SK-N-SH (cell line): ENCODE data around the gene ZIK1. TPM values are rescaled to one million over a fixed set of nuclear protein-coding genes. Genes with fewer than 3 reads are reported as not detected.
A peak's percentile ranks its signal among the peaks of the same experiment; 100 is the strongest.

Source experiments
- CTCF ChIA-PET: fragments of 300-600, 350-600 bp; formaldehyde crosslinking; extraction: SDS; loops from one replicate; lab custom pipeline; 2021; lab: Yijun Ruan, JAX
- POLR2A ChIA-PET: fragments of 350-600 bp; sonication (Branson Sonifier 250); formaldehyde crosslinking; extraction: SDS; loops from one replicate; lab custom pipeline; 2020; ENCODE audit warnings: antibody characterized with exemption, inconsistent platforms; lab: Yijun Ruan, JAX
- DNase-seq: peaks from one replicate; pipeline ENCODE4 v3.0.0; 2012
- H2AFZ ChIP-seq: fragments of 200-600 bp; sonication (generic); 2 replicates; pipeline ENCODE4 v1.8.1; 2016; ENCODE audit warnings: antibody characterized with exemption, mild to moderate bottlenecking, low read depth
- H3F3A ChIP-seq: fragments of 200-600 bp; sonication (generic); replicated peaks from 2 replicates; pipeline ENCODE3; 2016; ENCODE audit warnings: antibody characterized with exemption, mild to moderate bottlenecking; ENCODE audit not compliant: insufficient read depth
- H3K27ac ChIP-seq, 2 experiments: fragments of 200-500 bp in 1 of 2; fragments of 200-600 bp in 1 of 2; sonication (Bioruptor generic) in 1 of 2; sonication (generic), shearing (Covaris generic) in 1 of 2; 2 replicates each; pipeline versions ENCODE4 v1.5.1 to v1.6.1; 2014 to 2016; ENCODE audit warnings: low read depth in 2 of 2, inconsistent platforms in 1 of 2, low read length in 1 of 2, mild to moderate bottlenecking in 1 of 2, mixed read lengths in 1 of 2
- H3K27me3 ChIP-seq: fragments of 200-600 bp; sonication (generic), shearing (Covaris generic); 2 replicates; pipeline ENCODE4 v1.6.1; 2016; ENCODE audit warnings: mixed run types; ENCODE audit not compliant: insufficient read depth
- H3K36me3 ChIP-seq, 2 experiments: fragments of 200-500 bp in 1 of 2; fragments of 200-600 bp in 1 of 2; sonication (Bioruptor generic) in 1 of 2; sonication (generic) in 1 of 2; replicated peaks in 1 of 2; 2 replicates each; pipeline versions ENCODE3 to v1.5.1; 2014 to 2016; ENCODE audit warnings: low read length in 1 of 2, mild to moderate bottlenecking in 1 of 2; ENCODE audit not compliant: insufficient read depth in 2 of 2, control insufficient read depth in 1 of 2
- H3K4me1 ChIP-seq, 2 experiments: fragments of 200-500 bp in 1 of 2; fragments of 200-600 bp in 1 of 2; sonication (Bioruptor generic) in 1 of 2; sonication (generic), shearing (Covaris generic) in 1 of 2; 2 replicates each; pipeline versions ENCODE4 v1.5.1 to v1.6.1; 2014 to 2016; ENCODE audit warnings: low read depth in 1 of 2, low read length in 1 of 2, mixed run types in 1 of 2; ENCODE audit not compliant: insufficient read depth in 2 of 2, control insufficient read depth in 1 of 2
- H3K4me2 ChIP-seq: fragments of 200-600 bp; sonication (generic), shearing (Covaris generic); 2 replicates; pipeline ENCODE4 v1.6.1; 2017; ENCODE audit warnings: mixed run types
- H3K4me3 ChIP-seq, 2 experiments: fragments of 200-500 bp in 1 of 2; fragments of 200-600 bp in 1 of 2; sonication (Bioruptor generic) in 1 of 2; sonication (generic), shearing (Covaris generic) in 1 of 2; 2 replicates each; pipeline versions ENCODE4 v1.5.1 to v1.8.1; 2014 to 2016; ENCODE audit warnings: low read depth in 2 of 2, inconsistent platforms in 1 of 2, low read length in 1 of 2, mild to moderate bottlenecking in 1 of 2, mixed read lengths in 1 of 2, moderate library complexity in 1 of 2
- H3K79me2 ChIP-seq: fragments of 200-600 bp; sonication (generic); 2 replicates; pipeline ENCODE4 v1.8.1; 2017; ENCODE audit warnings: mild to moderate bottlenecking; ENCODE audit not compliant: insufficient read depth
- H3K9ac ChIP-seq: fragments of 200-600 bp; sonication (generic); 2 replicates; pipeline ENCODE4 v1.6.1; 2017; ENCODE audit warnings: mixed run types
- H3K9me2 ChIP-seq: fragments of 200-600 bp; sonication (generic); 2 replicates; pipeline ENCODE4 v1.6.1; 2017; ENCODE audit warnings: mixed run types
- H3K9me3 ChIP-seq: fragments of 200-600 bp; sonication (generic); 2 replicates; pipeline ENCODE4 v1.6.1; 2017; ENCODE audit warnings: mixed run types, mild to moderate bottlenecking, moderate library complexity
- H4K20me1 ChIP-seq: fragments of 200-600 bp; sonication (generic); 2 replicates; pipeline ENCODE4 v1.6.1; 2017; ENCODE audit warnings: mild to moderate bottlenecking, mixed run types; ENCODE audit not compliant: insufficient read depth
- CHD2 ChIP-seq: fragments of 150-350 bp; IDR thresholded peaks from 2 replicates; pipeline ENCODE4 v1.6.1; 2018; ENCODE audit warnings: low read length; ENCODE audit not compliant: partially characterized antibody
- FOSL2 ChIP-seq: IDR thresholded peaks from 2 replicates; pipeline ENCODE4 v1.4.0; 2012; ENCODE audit warnings: low read depth, mild to moderate bottlenecking, moderate library complexity, borderline replicate concordance
- FOXM1 ChIP-seq: IDR thresholded peaks from 2 replicates; pipeline ENCODE4 v1.4.0; 2012; ENCODE audit warnings: low read depth, mild to moderate bottlenecking
- JUND ChIP-seq: IDR thresholded peaks from 2 replicates; pipeline ENCODE4 v1.4.0; 2012
- MXI1 ChIP-seq: IDR thresholded peaks from 2 replicates; pipeline ENCODE4 v1.6.1; 2012; ENCODE audit warnings: mild to moderate bottlenecking, low read depth, low read length, improper control_type of control experiment
- NFIC ChIP-seq: IDR thresholded peaks from 2 replicates; pipeline ENCODE4 v1.4.0; 2012; ENCODE audit warnings: borderline replicate concordance
- RAD21 ChIP-seq: IDR thresholded peaks from 2 replicates; pipeline ENCODE4 v1.6.1; 2012; ENCODE audit warnings: mild to moderate bottlenecking, low read length
- RFX5 ChIP-seq: IDR thresholded peaks from 2 replicates; pipeline ENCODE4 v1.6.1; 2012; ENCODE audit warnings: mild to moderate bottlenecking, improper control_type of control experiment, low read length
- RXRA ChIP-seq: IDR thresholded peaks from 2 replicates; pipeline ENCODE4 v1.4.0; 2012; ENCODE audit warnings: low read depth, mild to moderate bottlenecking, borderline replicate concordance
- SMC3 ChIP-seq: IDR thresholded peaks from 2 replicates; pipeline ENCODE4 v1.6.1; 2012; ENCODE audit warnings: low read depth, low read length, improper control_type of control experiment
- TAF1 ChIP-seq: IDR thresholded peaks from 2 replicates; pipeline ENCODE4 v1.6.1; 2012; ENCODE audit warnings: low read depth, mild to moderate bottlenecking, low read length, moderate library complexity, borderline replicate concordance
- TEAD4 ChIP-seq: IDR thresholded peaks from 2 replicates; pipeline ENCODE4 v1.4.0; 2012; ENCODE audit warnings: mild to moderate bottlenecking, borderline replicate concordance; ENCODE audit not compliant: insufficient read depth
- WGBS: methylation state at CpG from one replicate; pipeline ENCODE4 v1.1.6; 2017; ENCODE audit warnings: low lambda C conversion rate; 5-methylcytosine and 5-hydroxymethylcytosine counted together
- polyA plus RNA-seq, 3 experiments: library from polyadenylated mRNA; depleted of rRNA; stranded (reverse); fragments of >200 nt; gene quantifications; 2 replicates each; pipeline ENCODE4 v1.2.3, GENCODE V29; 2012
- TF ChIP-seq, protein P1 (sequence below): IDR thresholded peaks from 2 replicates; pipeline ENCODE4 v1.4.0; 2012; ENCODE audit warnings: low read depth, borderline replicate concordance
- TF ChIP-seq, protein P2 (sequence below): IDR thresholded peaks from 2 replicates; pipeline ENCODE4 v1.4.0; 2012; ENCODE audit warnings: low read depth, borderline replicate concordance
- TF ChIP-seq, protein P3 (sequence below): fragments of 150-350 bp; IDR thresholded peaks from 2 replicates; pipeline ENCODE4 v1.6.1; 2017; ENCODE audit warnings: antibody characterized with exemption, low read length, low read depth, borderline replicate concordance
- TF ChIP-seq, protein P4 (sequence below): fragments of 200-600 bp; sonication (generic); IDR thresholded peaks from 2 replicates; pipeline ENCODE4 v1.6.1; 2017; ENCODE audit warnings: antibody characterized with exemption, mild to moderate bottlenecking, moderate library complexity
- TF ChIP-seq, protein P5 (sequence below): IDR thresholded peaks from 2 replicates; pipeline ENCODE4 v1.6.1; 2012; ENCODE audit warnings: mild to moderate bottlenecking, low read depth, low read length, moderate library complexity
- TF ChIP-seq, protein P6 (sequence below): IDR thresholded peaks from 2 replicates; pipeline ENCODE4 v1.4.0; 2012; ENCODE audit warnings: low read depth
- TF ChIP-seq, protein P7 (sequence below): fragments of 150-350 bp; IDR thresholded peaks from 2 replicates; pipeline ENCODE4 v1.6.1; 2016; ENCODE audit warnings: mild to moderate bottlenecking, low read depth, low read length

ZIK1 gene
- polyA plus RNA-seq, 1 of the 3 experiments (the other 2 are of a cell fraction), result 2.1 TPM

DNA sequence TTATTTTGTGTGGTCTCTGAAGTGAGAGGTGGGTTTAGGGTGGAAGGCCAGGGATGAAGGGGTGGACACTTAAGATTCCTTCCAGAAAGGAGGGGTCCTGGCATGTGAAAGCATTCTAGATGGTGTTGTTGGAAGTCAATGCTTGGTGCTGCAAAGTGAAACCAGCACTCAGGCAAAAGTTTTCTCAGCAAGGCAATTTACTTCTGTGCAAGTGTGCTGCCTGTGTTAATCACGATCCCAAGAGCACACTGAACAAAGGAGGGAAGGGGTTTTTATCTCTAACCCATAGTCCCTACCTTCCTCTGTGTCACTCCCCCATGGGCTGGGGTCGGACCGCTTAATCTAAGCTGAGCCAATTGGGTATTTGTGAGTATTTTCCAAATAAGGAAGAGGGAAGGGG lies 31.4 kb downstream of the ZIK1 start:
- Histone ChIP-seq H3K9me2 (no peaks in the 10 kb centered on the region), H3K4me2 (peak overlapping the region; percentile 84), H4K20me1 (no peaks in the 10 kb centered on the region), H3K36me3 (peaks cover 38 to 55% of the 10 kb centered on the region in 2 experiments), H3K27ac (no peak overlapping the region), H3K4me1 (no peaks in the 10 kb centered on the region; a peak in 1 of 4 replicates), H3K27me3 (no peaks in the 10 kb centered on the region), H2AFZ (no peak overlapping the region), H3K9ac (no peak overlapping the region), H3K4me3 (peak overlapping the region; percentile 99 to 100), H3F3A (peaks cover 3% of the 10 kb centered on the region), H3K9me3 (peaks cover 21% of the 10 kb centered on the region), H3K79me2 (peaks cover 63% of the 10 kb centered on the region)
- POLR2A ChIA-PET, result no interaction called here
- no peak for DNase-seq
- TF ChIP-seq, protein P1, sequence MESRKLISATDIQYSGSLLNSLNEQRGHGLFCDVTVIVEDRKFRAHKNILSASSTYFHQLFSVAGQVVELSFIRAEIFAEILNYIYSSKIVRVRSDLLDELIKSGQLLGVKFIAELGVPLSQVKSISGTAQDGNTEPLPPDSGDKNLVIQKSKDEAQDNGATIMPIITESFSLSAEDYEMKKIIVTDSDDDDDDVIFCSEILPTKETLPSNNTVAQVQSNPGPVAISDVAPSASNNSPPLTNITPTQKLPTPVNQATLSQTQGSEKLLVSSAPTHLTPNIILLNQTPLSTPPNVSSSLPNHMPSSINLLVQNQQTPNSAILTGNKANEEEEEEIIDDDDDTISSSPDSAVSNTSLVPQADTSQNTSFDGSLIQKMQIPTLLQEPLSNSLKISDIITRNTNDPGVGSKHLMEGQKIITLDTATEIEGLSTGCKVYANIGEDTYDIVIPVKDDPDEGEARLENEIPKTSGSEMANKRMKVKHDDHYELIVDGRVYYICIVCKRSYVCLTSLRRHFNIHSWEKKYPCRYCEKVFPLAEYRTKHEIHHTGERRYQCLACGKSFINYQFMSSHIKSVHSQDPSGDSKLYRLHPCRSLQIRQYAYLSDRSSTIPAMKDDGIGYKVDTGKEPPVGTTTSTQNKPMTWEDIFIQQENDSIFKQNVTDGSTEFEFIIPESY, result no peak
- TF ChIP-seq RFX5 (no peak), MXI1 (no peak), FOSL2 (no peak), TAF1 (no peak), TEAD4 (no peak), SMC3 (no peak), FOXM1 (no peak), RAD21 (no peak), CHD2 (no peak), JUND (no peak), RXRA (no peak), NFIC (no peak)
- TF ChIP-seq, protein P2, sequence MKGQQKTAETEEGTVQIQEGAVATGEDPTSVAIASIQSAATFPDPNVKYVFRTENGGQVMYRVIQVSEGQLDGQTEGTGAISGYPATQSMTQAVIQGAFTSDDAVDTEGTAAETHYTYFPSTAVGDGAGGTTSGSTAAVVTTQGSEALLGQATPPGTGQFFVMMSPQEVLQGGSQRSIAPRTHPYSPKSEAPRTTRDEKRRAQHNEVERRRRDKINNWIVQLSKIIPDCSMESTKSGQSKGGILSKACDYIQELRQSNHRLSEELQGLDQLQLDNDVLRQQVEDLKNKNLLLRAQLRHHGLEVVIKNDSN, result no peak
- TF ChIP-seq, protein P3, sequence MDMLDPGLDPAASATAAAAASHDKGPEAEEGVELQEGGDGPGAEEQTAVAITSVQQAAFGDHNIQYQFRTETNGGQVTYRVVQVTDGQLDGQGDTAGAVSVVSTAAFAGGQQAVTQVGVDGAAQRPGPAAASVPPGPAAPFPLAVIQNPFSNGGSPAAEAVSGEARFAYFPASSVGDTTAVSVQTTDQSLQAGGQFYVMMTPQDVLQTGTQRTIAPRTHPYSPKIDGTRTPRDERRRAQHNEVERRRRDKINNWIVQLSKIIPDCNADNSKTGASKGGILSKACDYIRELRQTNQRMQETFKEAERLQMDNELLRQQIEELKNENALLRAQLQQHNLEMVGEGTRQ, result no peak
- TF ChIP-seq, protein P4, sequence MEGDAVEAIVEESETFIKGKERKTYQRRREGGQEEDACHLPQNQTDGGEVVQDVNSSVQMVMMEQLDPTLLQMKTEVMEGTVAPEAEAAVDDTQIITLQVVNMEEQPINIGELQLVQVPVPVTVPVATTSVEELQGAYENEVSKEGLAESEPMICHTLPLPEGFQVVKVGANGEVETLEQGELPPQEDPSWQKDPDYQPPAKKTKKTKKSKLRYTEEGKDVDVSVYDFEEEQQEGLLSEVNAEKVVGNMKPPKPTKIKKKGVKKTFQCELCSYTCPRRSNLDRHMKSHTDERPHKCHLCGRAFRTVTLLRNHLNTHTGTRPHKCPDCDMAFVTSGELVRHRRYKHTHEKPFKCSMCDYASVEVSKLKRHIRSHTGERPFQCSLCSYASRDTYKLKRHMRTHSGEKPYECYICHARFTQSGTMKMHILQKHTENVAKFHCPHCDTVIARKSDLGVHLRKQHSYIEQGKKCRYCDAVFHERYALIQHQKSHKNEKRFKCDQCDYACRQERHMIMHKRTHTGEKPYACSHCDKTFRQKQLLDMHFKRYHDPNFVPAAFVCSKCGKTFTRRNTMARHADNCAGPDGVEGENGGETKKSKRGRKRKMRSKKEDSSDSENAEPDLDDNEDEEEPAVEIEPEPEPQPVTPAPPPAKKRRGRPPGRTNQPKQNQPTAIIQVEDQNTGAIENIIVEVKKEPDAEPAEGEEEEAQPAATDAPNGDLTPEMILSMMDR, result no peak
- TF ChIP-seq, protein P5, sequence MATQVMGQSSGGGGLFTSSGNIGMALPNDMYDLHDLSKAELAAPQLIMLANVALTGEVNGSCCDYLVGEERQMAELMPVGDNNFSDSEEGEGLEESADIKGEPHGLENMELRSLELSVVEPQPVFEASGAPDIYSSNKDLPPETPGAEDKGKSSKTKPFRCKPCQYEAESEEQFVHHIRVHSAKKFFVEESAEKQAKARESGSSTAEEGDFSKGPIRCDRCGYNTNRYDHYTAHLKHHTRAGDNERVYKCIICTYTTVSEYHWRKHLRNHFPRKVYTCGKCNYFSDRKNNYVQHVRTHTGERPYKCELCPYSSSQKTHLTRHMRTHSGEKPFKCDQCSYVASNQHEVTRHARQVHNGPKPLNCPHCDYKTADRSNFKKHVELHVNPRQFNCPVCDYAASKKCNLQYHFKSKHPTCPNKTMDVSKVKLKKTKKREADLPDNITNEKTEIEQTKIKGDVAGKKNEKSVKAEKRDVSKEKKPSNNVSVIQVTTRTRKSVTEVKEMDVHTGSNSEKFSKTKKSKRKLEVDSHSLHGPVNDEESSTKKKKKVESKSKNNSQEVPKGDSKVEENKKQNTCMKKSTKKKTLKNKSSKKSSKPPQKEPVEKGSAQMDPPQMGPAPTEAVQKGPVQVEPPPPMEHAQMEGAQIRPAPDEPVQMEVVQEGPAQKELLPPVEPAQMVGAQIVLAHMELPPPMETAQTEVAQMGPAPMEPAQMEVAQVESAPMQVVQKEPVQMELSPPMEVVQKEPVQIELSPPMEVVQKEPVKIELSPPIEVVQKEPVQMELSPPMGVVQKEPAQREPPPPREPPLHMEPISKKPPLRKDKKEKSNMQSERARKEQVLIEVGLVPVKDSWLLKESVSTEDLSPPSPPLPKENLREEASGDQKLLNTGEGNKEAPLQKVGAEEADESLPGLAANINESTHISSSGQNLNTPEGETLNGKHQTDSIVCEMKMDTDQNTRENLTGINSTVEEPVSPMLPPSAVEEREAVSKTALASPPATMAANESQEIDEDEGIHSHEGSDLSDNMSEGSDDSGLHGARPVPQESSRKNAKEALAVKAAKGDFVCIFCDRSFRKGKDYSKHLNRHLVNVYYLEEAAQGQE, result no peak
- TF ChIP-seq, protein P6, sequence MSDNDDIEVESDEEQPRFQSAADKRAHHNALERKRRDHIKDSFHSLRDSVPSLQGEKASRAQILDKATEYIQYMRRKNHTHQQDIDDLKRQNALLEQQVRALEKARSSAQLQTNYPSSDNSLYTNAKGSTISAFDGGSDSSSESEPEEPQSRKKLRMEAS, result no peak
- TF ChIP-seq, protein P7, sequence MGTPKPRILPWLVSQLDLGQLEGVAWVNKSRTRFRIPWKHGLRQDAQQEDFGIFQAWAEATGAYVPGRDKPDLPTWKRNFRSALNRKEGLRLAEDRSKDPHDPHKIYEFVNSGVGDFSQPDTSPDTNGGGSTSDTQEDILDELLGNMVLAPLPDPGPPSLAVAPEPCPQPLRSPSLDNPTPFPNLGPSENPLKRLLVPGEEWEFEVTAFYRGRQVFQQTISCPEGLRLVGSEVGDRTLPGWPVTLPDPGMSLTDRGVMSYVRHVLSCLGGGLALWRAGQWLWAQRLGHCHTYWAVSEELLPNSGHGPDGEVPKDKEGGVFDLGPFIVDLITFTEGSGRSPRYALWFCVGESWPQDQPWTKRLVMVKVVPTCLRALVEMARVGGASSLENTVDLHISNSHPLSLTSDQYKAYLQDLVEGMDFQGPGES, result no peak
- WGBS, result 96% methylated on average over 3 of the region's 3 CpGs
- CTCF ChIA-PET, result no interaction called here
